ENCODE data around the gene ORAI2. TPM values are rescaled to one million over a fixed set of nuclear protein-coding genes. Genes with fewer than 3 reads are reported as not detected.
"Not testable (repeated sequence)": the region's sequence is repeated elsewhere in the genome, so short reads cannot be mapped to it uniquely, and the experiment has no call there.

Gene ORAI2
- polyA plus RNA-seq, 1 of the 3 experiments (the other 2 are of a cell fraction) = 85.8 TPM

GRCh38 chr7:102474736-102475435, 41.5 kb downstream of the ORAI2 start:
- H3K27ac ChIP-seq (ENCODE audit: low read depth in 2 of 2, low read length in 1 of 2); H2AFZ ChIP-seq (ENCODE audit: low read depth); POLR2A ChIA-PET; H3K4me1 ChIP-seq (ENCODE audit: control insufficient read depth in 1 of 2, insufficient read depth in 2 of 2, low read depth in 1 of 2, low read length in 1 of 2); CTCF ChIA-PET; H3K9ac ChIP-seq; H3K79me2 ChIP-seq (ENCODE audit: insufficient read depth); H3K9me3 ChIP-seq; H4K20me1 ChIP-seq (ENCODE audit: insufficient read depth); H3F3A ChIP-seq (replicated peaks; ENCODE audit: insufficient read depth); DNase-seq; H3K4me3 ChIP-seq (ENCODE audit: low read depth in 2 of 2, low read length in 1 of 2); H3K4me2 ChIP-seq; H3K27me3 ChIP-seq (ENCODE audit: insufficient read depth); H3K9me2 ChIP-seq: not testable (repeated sequence)
- TF ChIP-seq TCF12 (IDR thresholded peaks at IDR 0.05) = 0 out of 2 replicates have a peak, but pooled peaks have one; percentile 6
- H3K36me3 ChIP-seq (replicated peaks in 1 of 2; ENCODE audit: control insufficient read depth in 1 of 2, insufficient read depth in 2 of 2, low read length in 1 of 2) = peaks cover 20 to 31% of the 10 kb centered on the region in 2 experiments
- 53% methylated on average over 7 of the region's 19 CpGs for WGBS (ENCODE audit: low lambda C conversion rate)

- H3K27me3 ChIP-seq (ENCODE audit: insufficient read depth); H3K36me3 ChIP-seq (replicated peaks in 1 of 2; ENCODE audit: control insufficient read depth in 1 of 2, insufficient read depth in 2 of 2, low read length in 1 of 2); H3K79me2 ChIP-seq (ENCODE audit: insufficient read depth); H3K4me2 ChIP-seq; H4K20me1 ChIP-seq (ENCODE audit: insufficient read depth); H3F3A ChIP-seq (replicated peaks; ENCODE audit: insufficient read depth); POLR2A ChIA-PET; H3K9me3 ChIP-seq; H3K9me2 ChIP-seq; H2AFZ ChIP-seq (ENCODE audit: low read depth); DNase-seq; H3K4me1 ChIP-seq (ENCODE audit: control insufficient read depth in 1 of 2, insufficient read depth in 2 of 2, low read depth in 1 of 2, low read length in 1 of 2); CTCF ChIA-PET: not testable (repeated sequence)
- Histone ChIP-seq H3K4me3 (ENCODE audit: low read depth in 2 of 2, low read length in 1 of 2) (peak within 1 kb of the TSS; percentile 45 to 63), H3K9ac (peak within 1 kb of the TSS; percentile 67), H3K27ac (ENCODE audit: low read depth in 2 of 2, low read length in 1 of 2) (peak within 1 kb of the TSS in 1 of 2 experiments; percentile 67; a peak in 2 of 4 replicates)
- WGBS (ENCODE audit: low lambda C conversion rate) = 0% methylated on average over 17 of the region's 72 CpGs
- TF ChIP-seq GABPA (IDR thresholded peaks at IDR 0.05; ENCODE audit: low read depth) (peak; percentile 75), TAF1 (IDR thresholded peaks at IDR 0.05; ENCODE audit: borderline replicate concordance, low read depth, low read length) (peak; percentile 19; the same call in 1 of the 2 replicates), NRF1 (IDR thresholded peaks at IDR 0.05; ENCODE audit: low read depth, low read length) (peak; percentile 53), YY1 (IDR thresholded peaks at IDR 0.05; ENCODE audit: low read depth) (peak; percentile 31; the same call in 1 of the 2 replicates), CTCF (IDR thresholded peaks at IDR 0.05) (peak; percentile 52), ELF1 (IDR thresholded peaks at IDR 0.05) (peak; percentile 61)
Observed at GRCh38 chr7:102478314-102479208, 45.2 kb downstream of the ORAI2 start, which contains the start of gene POLR2J. Gene POLR2J (minus strand): TSS chr7:102478922. CDS start chr7:102478860, 62 bp downstream.

- H2AFZ ChIP-seq (ENCODE audit: low read depth); H3K79me2 ChIP-seq (ENCODE audit: insufficient read depth); H3K4me2 ChIP-seq; H3K36me3 ChIP-seq (replicated peaks in 1 of 2; ENCODE audit: control insufficient read depth in 1 of 2, insufficient read depth in 2 of 2, low read length in 1 of 2); H3K9me3 ChIP-seq; DNase-seq; H3K4me3 ChIP-seq (ENCODE audit: low read depth in 2 of 2, low read length in 1 of 2); H4K20me1 ChIP-seq (ENCODE audit: insufficient read depth); H3F3A ChIP-seq (replicated peaks; ENCODE audit: insufficient read depth); POLR2A ChIA-PET; H3K9me2 ChIP-seq; H3K27me3 ChIP-seq (ENCODE audit: insufficient read depth); H3K4me1 ChIP-seq (ENCODE audit: control insufficient read depth in 1 of 2, insufficient read depth in 2 of 2, low read depth in 1 of 2, low read length in 1 of 2); H3K9ac ChIP-seq; CTCF ChIA-PET: not testable (repeated sequence)
- TF ChIP-seq POLR2AphosphoS5 (IDR thresholded peaks at IDR 0.05; ENCODE audit: low read depth, low read length) = peak; percentile 7; the same call in 1 of the 2 replicates
- H3K27ac ChIP-seq (ENCODE audit: low read depth in 2 of 2, low read length in 1 of 2) = peak overlapping the region in 1 of 2 experiments; percentile 67; a peak in 2 of 4 replicates
- WGBS (ENCODE audit: low lambda C conversion rate) = 34% methylated on average over 4 of the region's 10 CpGs
Observed at GRCh38 chr7:102479209-102479584, 45.8 kb downstream of the ORAI2 start.

All from SK-N-SH (cell line).